ENCODE results near the gene ADCY2.

Gene ADCY2

DNA sequence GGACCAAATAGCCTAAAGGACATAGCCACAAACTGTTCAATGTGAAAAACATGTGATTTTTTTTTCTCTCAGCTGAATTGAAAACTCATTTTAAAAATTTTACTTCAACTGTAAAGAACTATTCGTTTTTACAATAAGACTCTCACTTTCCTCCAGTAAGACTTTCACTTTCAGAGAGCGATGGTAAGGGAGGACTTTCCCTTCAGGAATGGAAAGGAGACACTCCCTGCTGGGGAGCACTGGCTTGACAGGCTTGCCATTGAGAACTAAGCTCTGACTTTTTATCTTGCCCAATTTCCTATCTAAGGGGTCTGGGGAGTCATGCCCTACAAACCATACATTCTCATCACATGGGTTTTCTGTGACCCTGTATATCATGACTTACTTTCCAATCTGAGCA, 268.3 kb downstream of the ADCY2 start:
- Histone ChIP-seq H3K9me3 (ENCODE audit: control insufficient read depth, low read length) (no peaks in the 10 kb centered on the region), H3K27ac (ENCODE audit: insufficient read depth, low read length, poor library complexity, severe bottlenecking) (no peak overlapping the region), H3K4me3 (ENCODE audit: insufficient read depth, low read depth, low read length, poor library complexity, severe bottlenecking) (no peak overlapping the region), H3K36me3 (ENCODE audit: control insufficient read depth, insufficient read depth, low read length) (no peaks in the 10 kb centered on the region), H3K4me1 (ENCODE audit: control insufficient read depth, insufficient read depth, low read length, poor library complexity, severe bottlenecking) (no peaks in the 10 kb centered on the region), H3K27me3 (replicated peaks; ENCODE audit: control insufficient read depth, insufficient read depth, low read length, poor library complexity, severe bottlenecking) (no peaks in the 10 kb centered on the region)
- DNase-seq: no peak

DNA sequence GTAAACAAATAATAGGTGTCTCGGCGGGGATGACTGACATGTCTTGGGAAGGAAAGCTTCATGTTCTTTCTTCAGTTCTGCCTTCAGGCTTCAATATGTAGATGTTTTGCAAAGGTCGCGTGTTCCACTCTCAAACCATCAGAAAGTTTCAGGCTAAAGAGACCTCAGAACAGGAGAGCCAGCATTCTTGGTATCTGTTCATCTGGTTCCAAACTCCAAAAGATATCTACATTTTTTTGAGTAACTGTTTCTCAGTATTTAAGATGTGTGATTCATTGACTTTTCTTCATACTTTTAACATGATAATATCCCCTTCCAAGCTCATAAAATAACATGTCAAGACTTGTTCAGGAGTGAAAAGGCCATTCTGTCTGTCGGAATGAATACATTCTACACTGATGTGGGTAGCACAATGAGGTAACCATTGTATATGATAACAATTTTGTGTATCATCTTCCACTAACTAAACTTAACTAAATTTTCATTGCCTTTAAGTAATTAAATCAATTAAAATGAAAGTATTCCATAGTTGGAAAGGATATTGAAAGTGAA, 271.4 kb downstream of the ADCY2 start:
- no peaks in the 10 kb centered on the region for H3K27me3 ChIP-seq (replicated peaks; ENCODE audit: control insufficient read depth, insufficient read depth, low read length, poor library complexity, severe bottlenecking)
- no peak for DNase-seq
- no peaks in the 10 kb centered on the region for H3K9me3 ChIP-seq (ENCODE audit: control insufficient read depth, low read length)
- H3K27ac ChIP-seq (ENCODE audit: insufficient read depth, low read length, poor library complexity, severe bottlenecking): no peak overlapping the region
- H3K4me1 ChIP-seq (ENCODE audit: control insufficient read depth, insufficient read depth, low read length, poor library complexity, severe bottlenecking): no peaks in the 10 kb centered on the region
- H3K4me3 ChIP-seq (ENCODE audit: insufficient read depth, low read depth, low read length, poor library complexity, severe bottlenecking): no peak overlapping the region
- no peaks in the 10 kb centered on the region for H3K36me3 ChIP-seq (ENCODE audit: control insufficient read depth, insufficient read depth, low read length)

DNA sequence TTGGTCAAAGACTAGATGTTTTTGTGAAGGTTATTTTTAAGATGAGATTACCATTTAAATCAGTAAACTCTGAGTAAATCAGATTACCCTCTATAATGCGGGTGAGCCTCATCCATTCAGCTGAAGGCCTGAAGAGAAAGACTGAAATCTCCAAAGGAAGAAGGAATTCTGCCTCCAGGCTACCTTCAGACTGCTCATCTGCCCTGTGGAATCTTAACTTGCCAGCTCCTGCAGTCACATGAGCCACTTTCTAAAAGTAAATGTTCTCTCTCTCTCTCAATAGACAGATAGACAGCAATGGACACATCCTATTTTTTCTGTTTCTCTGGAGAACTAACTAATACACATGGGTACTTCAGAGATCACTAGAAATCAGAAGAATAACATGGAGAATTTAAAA, 272.2 kb downstream of the ADCY2 start:
- no peak for DNase-seq
- Histone ChIP-seq H3K4me3 (ENCODE audit: insufficient read depth, low read depth, low read length, poor library complexity, severe bottlenecking) (no peak overlapping the region), H3K4me1 (ENCODE audit: control insufficient read depth, insufficient read depth, low read length, poor library complexity, severe bottlenecking) (no peaks in the 10 kb centered on the region), H3K9me3 (ENCODE audit: control insufficient read depth, low read length) (no peaks in the 10 kb centered on the region), H3K27me3 (replicated peaks; ENCODE audit: control insufficient read depth, insufficient read depth, low read length, poor library complexity, severe bottlenecking) (no peaks in the 10 kb centered on the region), H3K27ac (ENCODE audit: insufficient read depth, low read length, poor library complexity, severe bottlenecking) (no peak overlapping the region), H3K36me3 (ENCODE audit: control insufficient read depth, insufficient read depth, low read length) (no peaks in the 10 kb centered on the region)

DNA sequence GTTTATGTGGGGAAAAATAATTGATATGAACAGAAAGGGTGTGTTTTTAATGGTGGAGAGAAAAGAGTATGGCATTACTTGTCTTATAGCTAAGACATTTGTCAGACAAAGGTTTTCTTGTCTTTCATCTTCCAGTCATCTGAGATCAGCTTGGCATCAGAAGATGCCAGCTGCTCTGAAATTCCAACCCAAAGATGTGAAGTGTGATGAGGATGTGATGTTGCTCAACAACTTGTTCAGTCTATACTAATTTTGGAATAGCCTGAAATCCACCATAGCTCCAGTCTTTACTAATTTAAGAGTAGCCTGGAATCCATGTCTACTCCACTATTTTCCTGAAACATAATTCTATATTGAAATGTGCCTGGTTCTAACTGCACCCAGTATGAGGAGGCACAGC, 272.7 kb downstream of the ADCY2 start:
- no peak overlapping the region for H3K27ac ChIP-seq (ENCODE audit: insufficient read depth, low read length, poor library complexity, severe bottlenecking)
- no peaks in the 10 kb centered on the region for H3K4me1 ChIP-seq (ENCODE audit: control insufficient read depth, insufficient read depth, low read length, poor library complexity, severe bottlenecking)
- H3K4me3 ChIP-seq (ENCODE audit: insufficient read depth, low read depth, low read length, poor library complexity, severe bottlenecking): no peak overlapping the region
- H3K27me3 ChIP-seq (replicated peaks; ENCODE audit: control insufficient read depth, insufficient read depth, low read length, poor library complexity, severe bottlenecking): no peaks in the 10 kb centered on the region
- DNase-seq: no peak
- H3K36me3 ChIP-seq (ENCODE audit: control insufficient read depth, insufficient read depth, low read length): no peaks in the 10 kb centered on the region
- H3K9me3 ChIP-seq (ENCODE audit: control insufficient read depth, low read length): no peaks in the 10 kb centered on the region

DNA sequence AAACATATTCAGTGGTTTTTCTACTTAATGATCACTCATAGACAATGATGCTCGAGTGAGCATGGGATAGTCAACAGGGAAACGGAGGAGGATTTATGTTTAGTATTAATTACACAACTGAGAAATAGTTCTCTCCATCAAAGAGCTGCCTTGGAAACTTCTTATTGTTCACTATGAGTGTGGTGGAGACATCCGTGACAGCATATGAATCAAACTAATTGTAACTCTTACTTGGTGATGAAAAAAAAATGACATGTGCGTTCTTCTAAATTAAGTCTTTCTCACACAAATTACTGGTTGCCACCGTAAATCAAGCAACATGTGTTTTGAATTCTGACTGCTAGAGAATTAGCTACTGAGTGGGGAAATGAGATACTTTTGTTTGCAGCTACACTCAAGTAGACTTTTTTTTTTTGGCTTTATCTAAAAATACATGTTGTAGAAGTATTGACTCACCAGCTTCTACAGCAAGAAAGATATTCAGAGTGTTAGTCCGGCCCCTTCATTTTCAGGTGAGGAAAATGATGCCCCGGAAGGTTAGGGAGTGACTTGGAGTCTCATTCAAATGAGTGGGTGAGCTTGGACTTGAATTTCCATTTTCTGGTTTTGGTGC, 275.5 kb downstream of the ADCY2 start:
- Histone ChIP-seq H3K9me3 (ENCODE audit: control insufficient read depth, low read length) (no peaks in the 10 kb centered on the region), H3K4me1 (ENCODE audit: control insufficient read depth, insufficient read depth, low read length, poor library complexity, severe bottlenecking) (no peaks in the 10 kb centered on the region), H3K36me3 (ENCODE audit: control insufficient read depth, insufficient read depth, low read length) (no peaks in the 10 kb centered on the region), H3K4me3 (ENCODE audit: insufficient read depth, low read depth, low read length, poor library complexity, severe bottlenecking) (no peak overlapping the region), H3K27ac (ENCODE audit: insufficient read depth, low read length, poor library complexity, severe bottlenecking) (no peak overlapping the region), H3K27me3 (replicated peaks; ENCODE audit: control insufficient read depth, insufficient read depth, low read length, poor library complexity, severe bottlenecking) (no peaks in the 10 kb centered on the region)
- DNase-seq: no peak

DNA sequence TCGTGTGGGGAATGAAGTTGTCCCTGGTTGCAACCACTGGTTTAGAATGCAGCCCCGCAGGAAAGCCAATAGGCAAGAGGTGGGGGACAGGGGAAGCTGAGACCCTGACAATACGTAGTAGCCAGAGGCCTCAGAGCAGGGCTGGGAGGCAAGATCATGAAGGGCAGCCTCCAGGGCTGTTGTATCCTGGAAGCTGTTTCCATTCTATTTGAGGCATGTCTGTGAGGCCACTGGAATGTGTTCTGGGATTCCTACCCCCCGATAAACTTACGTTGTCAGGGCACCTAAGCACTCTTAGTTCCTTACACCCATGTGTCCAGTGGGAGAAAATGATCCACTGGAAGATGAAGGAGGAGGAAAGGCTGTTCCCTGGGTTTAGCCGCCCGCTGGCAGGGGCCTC, 277.7 kb downstream of the ADCY2 start:
- no peaks in the 10 kb centered on the region for H3K27me3 ChIP-seq (replicated peaks; ENCODE audit: control insufficient read depth, insufficient read depth, low read length, poor library complexity, severe bottlenecking)
- no peaks in the 10 kb centered on the region for H3K36me3 ChIP-seq (ENCODE audit: control insufficient read depth, insufficient read depth, low read length)
- no peak overlapping the region for H3K27ac ChIP-seq (ENCODE audit: insufficient read depth, low read length, poor library complexity, severe bottlenecking)
- no peak overlapping the region for H3K4me3 ChIP-seq (ENCODE audit: insufficient read depth, low read depth, low read length, poor library complexity, severe bottlenecking)
- DNase-seq: no peak
- no peaks in the 10 kb centered on the region for H3K4me1 ChIP-seq (ENCODE audit: control insufficient read depth, insufficient read depth, low read length, poor library complexity, severe bottlenecking)
- H3K9me3 ChIP-seq (ENCODE audit: control insufficient read depth, low read length): no peaks in the 10 kb centered on the region

DNA sequence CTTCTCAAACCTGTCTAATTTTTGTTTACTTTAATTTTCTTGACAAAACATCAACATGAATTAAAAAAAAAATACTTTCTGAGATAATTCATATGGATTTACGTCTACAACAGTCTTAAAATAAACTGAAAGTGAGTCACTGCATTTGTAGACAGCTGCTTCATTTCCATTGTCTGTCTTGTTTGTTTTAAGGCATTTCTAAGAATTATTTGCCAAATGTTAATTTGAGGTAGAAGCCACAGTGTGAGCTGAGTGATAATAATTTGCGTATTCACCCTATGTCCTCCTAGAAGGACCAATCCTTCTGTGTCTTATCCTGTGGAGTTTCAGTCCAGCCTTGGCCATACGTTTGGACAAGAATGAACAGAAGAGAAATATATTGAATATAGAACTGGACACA, 280.5 kb downstream of the ADCY2 start:
- H3K9me3 ChIP-seq (ENCODE audit: control insufficient read depth, low read length): no peaks in the 10 kb centered on the region
- no peak overlapping the region for H3K4me3 ChIP-seq (ENCODE audit: insufficient read depth, low read depth, low read length, poor library complexity, severe bottlenecking)
- H3K36me3 ChIP-seq (ENCODE audit: control insufficient read depth, insufficient read depth, low read length): no peaks in the 10 kb centered on the region
- H3K27me3 ChIP-seq (replicated peaks; ENCODE audit: control insufficient read depth, insufficient read depth, low read length, poor library complexity, severe bottlenecking): no peaks in the 10 kb centered on the region
- DNase-seq: no peak
- no peaks in the 10 kb centered on the region for H3K4me1 ChIP-seq (ENCODE audit: control insufficient read depth, insufficient read depth, low read length, poor library complexity, severe bottlenecking)
- no peak overlapping the region for H3K27ac ChIP-seq (ENCODE audit: insufficient read depth, low read length, poor library complexity, severe bottlenecking)

DNA sequence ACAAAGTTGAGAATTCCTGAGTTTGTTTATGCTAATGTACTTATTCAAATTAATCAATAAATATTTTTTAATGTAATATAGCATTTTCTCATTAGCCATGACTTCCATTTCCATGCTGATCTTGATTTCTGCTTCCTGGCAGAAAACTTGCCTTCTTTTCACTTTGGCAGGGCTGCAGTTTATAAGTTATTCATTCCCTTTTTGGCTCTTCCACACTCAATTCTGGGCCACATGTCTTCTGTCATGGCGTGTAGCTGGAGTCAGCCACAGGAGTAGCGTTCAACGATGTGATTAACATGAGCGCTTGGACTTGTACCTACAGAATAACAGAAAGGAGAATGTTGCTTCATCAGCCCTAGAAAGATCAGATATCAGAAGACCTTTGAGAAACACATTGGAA, 282.1 kb downstream of the ADCY2 start:
- Histone ChIP-seq H3K4me1 (ENCODE audit: control insufficient read depth, insufficient read depth, low read length, poor library complexity, severe bottlenecking) (no peaks in the 10 kb centered on the region), H3K27ac (ENCODE audit: insufficient read depth, low read length, poor library complexity, severe bottlenecking) (no peak overlapping the region), H3K27me3 (replicated peaks; ENCODE audit: control insufficient read depth, insufficient read depth, low read length, poor library complexity, severe bottlenecking) (no peaks in the 10 kb centered on the region), H3K9me3 (ENCODE audit: control insufficient read depth, low read length) (no peaks in the 10 kb centered on the region), H3K36me3 (ENCODE audit: control insufficient read depth, insufficient read depth, low read length) (no peaks in the 10 kb centered on the region), H3K4me3 (ENCODE audit: insufficient read depth, low read depth, low read length, poor library complexity, severe bottlenecking) (no peak overlapping the region)
- DNase-seq: no peak

DNA sequence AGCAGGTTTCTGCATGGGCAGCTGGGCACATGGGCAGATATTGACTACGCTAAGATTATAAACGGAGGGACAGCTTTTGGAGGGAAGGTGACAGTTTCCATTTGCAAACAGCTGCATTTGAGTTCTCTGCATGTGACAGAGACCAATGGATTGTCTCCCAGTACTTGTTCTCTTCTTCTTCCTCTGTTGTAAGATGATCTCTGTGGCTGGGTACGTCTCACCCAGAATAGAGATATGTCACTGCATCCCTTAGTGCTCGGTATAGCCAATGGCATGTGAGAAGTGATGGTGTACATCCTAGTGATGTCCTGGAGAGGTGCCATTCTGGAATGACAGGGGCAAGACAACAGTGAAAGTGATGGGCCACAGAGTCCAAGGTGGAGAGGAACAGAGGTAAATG, 283.7 kb downstream of the ADCY2 start:
- DNase-seq: no peak
- H3K9me3 ChIP-seq (ENCODE audit: control insufficient read depth, low read length): no peaks in the 10 kb centered on the region
- H3K4me3 ChIP-seq (ENCODE audit: insufficient read depth, low read depth, low read length, poor library complexity, severe bottlenecking): no peak overlapping the region
- no peaks in the 10 kb centered on the region for H3K36me3 ChIP-seq (ENCODE audit: control insufficient read depth, insufficient read depth, low read length)
- H3K4me1 ChIP-seq (ENCODE audit: control insufficient read depth, insufficient read depth, low read length, poor library complexity, severe bottlenecking): no peaks in the 10 kb centered on the region
- no peak overlapping the region for H3K27ac ChIP-seq (ENCODE audit: insufficient read depth, low read length, poor library complexity, severe bottlenecking)
- H3K27me3 ChIP-seq (replicated peaks; ENCODE audit: control insufficient read depth, insufficient read depth, low read length, poor library complexity, severe bottlenecking): no peaks in the 10 kb centered on the region

DNA sequence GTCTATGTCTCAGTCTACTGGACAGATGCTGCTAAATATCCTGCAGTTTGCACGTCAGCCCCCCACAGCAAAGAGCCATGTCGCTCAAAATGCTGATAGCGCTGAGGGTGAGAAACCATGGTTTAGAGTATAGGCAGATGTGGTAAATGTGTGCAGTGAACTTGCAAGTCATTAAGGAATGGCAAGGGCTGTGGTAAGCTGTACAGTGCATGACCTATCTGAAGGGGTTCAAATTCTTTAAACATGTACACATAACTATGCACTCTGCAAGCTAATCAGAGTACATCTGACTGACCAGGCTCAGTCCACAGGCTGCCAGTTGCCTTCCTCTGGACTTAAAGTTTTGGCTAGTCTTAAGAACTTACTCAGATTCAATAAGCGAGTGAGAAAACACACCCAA, 284.3 kb downstream of the ADCY2 start:
- Histone ChIP-seq H3K27me3 (replicated peaks; ENCODE audit: control insufficient read depth, insufficient read depth, low read length, poor library complexity, severe bottlenecking) (no peaks in the 10 kb centered on the region), H3K36me3 (ENCODE audit: control insufficient read depth, insufficient read depth, low read length) (no peaks in the 10 kb centered on the region), H3K9me3 (ENCODE audit: control insufficient read depth, low read length) (no peaks in the 10 kb centered on the region), H3K4me3 (ENCODE audit: insufficient read depth, low read depth, low read length, poor library complexity, severe bottlenecking) (no peak overlapping the region), H3K4me1 (ENCODE audit: control insufficient read depth, insufficient read depth, low read length, poor library complexity, severe bottlenecking) (no peaks in the 10 kb centered on the region), H3K27ac (ENCODE audit: insufficient read depth, low read length, poor library complexity, severe bottlenecking) (no peak overlapping the region)
- no peak for DNase-seq

All from effector memory CD4-positive, alpha-beta T cell (primary cell).